HepG2 (cell line): Measurements from ENCODE around the gene TLN1. TPM values are rescaled to one million over a fixed set of nuclear protein-coding genes. Genes with fewer than 3 reads are reported as not detected.

Source experiments
- FOXA3 ChIP-seq: IDR thresholded peaks from 2 replicates; pipeline ENCODE4 v1.6.1; 2016; ENCODE audit warnings: missing genetic modification reagents, missing compliant biosample characterization
- PRDM15 ChIP-seq: sonication (generic); formaldehyde crosslinking; IDR thresholded peaks from 2 replicates; pipeline ENCODE4 v1.4.0; 2020; ENCODE audit warnings: missing genetic modification reagents
- ZNF207 ChIP-seq: fragments of 450-650 bp; IDR thresholded peaks from 2 replicates; pipeline ENCODE4 v1.6.1; 2016; ENCODE audit warnings: antibody characterized with exemption, borderline replicate concordance
- ZNF335 ChIP-seq: sonication (generic); formaldehyde crosslinking; IDR thresholded peaks from 2 replicates; pipeline ENCODE4 v1.4.0; 2020; ENCODE audit warnings: missing genetic modification reagents
- ZNF543 ChIP-seq: sonication (generic); formaldehyde crosslinking; IDR thresholded peaks from 2 replicates; pipeline ENCODE4 v1.4.0; 2020; ENCODE audit warnings: mild to moderate bottlenecking, missing genetic modification reagents
- ZNF589 ChIP-seq: sonication (generic); formaldehyde crosslinking; conservative IDR thresholded peaks from 2 replicates; pipeline ENCODE4 v1.8.0; 2022; ENCODE audit warnings: mild to moderate bottlenecking, moderate library complexity, missing genetic modification reagents
- ZSCAN9 ChIP-seq: IDR thresholded peaks from 2 replicates; pipeline ENCODE4 v1.6.1; 2016; ENCODE audit warnings: borderline replicate concordance
- polyA plus RNA-seq, 8 experiments: library from polyadenylated mRNA; depleted of rRNA in 3 of 8; stranded (reverse) in 7 of 8; unstranded in 1 of 8; fragments of >200 nt; fragmentation: Illumina TruSeq in 4 of 8; extraction: Trizol in 4 of 8; gene quantifications; 2 replicates each; pipeline versions ENCODE4 v1.2.1 to v1.2.3, GENCODE V29; 2011 to 2016; ENCODE audit warnings: low read depth in 4 of 8, missing spikeins in 1 of 8, mixed read lengths in 1 of 8; ENCODE audit not compliant: insufficient read depth in 1 of 8
- total RNA-seq, 5 experiments: library from RNA; depleted of rRNA; stranded (reverse); fragments of >200 nt; fragmentation: Illumina TruSeq; extraction: Trizol; gene quantifications; 2 replicates each; pipeline ENCODE4 v1.2.3, GENCODE V29; 2016; ENCODE audit warnings: low read depth in 1 of 5
- TF ChIP-seq, protein P1 (sequence below): IDR thresholded peaks from 2 replicates; pipeline ENCODE4 v1.6.1; 2016; ENCODE audit warnings: control low read depth
- TF ChIP-seq, protein P2 (sequence below): IDR thresholded peaks from 2 replicates; pipeline ENCODE4 v1.6.1; 2016; ENCODE audit warnings: missing genetic modification reagents, missing compliant biosample characterization
- TF ChIP-seq, protein P3 (sequence below): sonication (generic); formaldehyde crosslinking; IDR thresholded peaks from 2 replicates; pipeline ENCODE4 v1.4.0; 2020; ENCODE audit warnings: missing genetic modification reagents
- TF ChIP-seq, protein P4 (sequence below), 2 experiments: sonication (generic) in 1 of 2; formaldehyde crosslinking in 1 of 2; IDR thresholded peaks; 2 replicates each; pipeline versions ENCODE4 v1.6.1 to v1.9.0; 2014 to 2022; ENCODE audit warnings: antibody characterized with exemption in 1 of 2, borderline replicate concordance in 1 of 2, inconsistent platforms in 1 of 2, low read depth in 1 of 2, missing genetic modification reagents in 1 of 2

Gene TLN1
- total and polyA plus RNA-seq, 2 of the 13 experiments (the other 11 are each of a cell fraction or from before 2014, with no cell fraction given) = 35.2 to 51.8 TPM

DNA sequence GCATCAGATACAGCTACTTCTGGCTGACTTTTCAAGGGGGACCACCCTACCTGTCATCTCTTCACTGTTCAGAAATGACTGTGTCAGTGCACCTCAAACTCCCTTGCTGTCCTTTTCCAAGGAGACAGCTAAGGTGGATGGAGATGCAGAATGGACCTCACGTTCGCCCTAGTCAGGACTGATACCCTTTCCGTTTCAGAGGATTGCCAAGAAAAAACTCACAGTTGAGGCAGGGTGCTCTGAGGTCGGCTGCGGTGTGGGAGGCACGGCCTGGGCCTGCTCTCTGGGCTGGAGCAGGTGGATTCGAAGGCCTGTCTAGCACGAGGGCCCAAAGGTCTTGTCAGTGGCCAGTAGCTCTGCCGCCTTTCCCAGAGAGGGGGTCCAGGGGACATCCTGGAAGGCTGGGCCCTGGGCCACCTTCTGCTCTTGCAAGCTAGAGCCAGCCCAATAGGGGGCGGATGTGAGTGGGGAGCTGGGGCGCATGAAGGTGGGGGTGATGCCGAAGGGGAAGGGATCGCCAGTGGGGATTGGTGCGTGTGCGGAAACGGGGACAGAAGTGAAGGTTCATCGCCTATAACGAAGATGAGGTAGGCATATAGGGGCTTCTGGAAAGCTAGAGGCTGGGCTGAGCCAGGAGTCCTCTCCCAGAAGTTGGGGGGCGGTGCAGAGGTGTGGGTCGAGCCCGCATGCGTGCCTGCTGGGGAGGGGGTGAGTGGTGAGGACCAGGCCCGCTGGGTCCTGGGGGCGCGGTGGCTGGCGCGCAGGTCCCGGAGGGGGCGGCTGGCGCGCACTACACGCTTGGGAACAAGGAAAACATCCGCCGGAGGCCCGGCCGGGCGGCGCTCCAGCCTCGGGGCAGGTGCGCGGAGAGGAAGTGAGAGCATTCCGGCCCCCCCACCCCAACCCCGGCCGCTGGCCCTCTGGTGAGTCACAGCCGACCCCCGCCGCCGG, 24.6 kb upstream of the TLN1 start (continued):
- TF ChIP-seq, protein P1, sequence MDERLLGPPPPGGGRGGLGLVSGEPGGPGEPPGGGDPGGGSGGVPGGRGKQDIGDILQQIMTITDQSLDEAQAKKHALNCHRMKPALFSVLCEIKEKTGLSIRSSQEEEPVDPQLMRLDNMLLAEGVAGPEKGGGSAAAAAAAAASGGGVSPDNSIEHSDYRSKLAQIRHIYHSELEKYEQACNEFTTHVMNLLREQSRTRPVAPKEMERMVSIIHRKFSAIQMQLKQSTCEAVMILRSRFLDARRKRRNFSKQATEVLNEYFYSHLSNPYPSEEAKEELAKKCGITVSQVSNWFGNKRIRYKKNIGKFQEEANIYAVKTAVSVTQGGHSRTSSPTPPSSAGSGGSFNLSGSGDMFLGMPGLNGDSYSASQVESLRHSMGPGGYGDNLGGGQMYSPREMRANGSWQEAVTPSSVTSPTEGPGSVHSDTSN = no peak
- TF ChIP-seq, protein P2, sequence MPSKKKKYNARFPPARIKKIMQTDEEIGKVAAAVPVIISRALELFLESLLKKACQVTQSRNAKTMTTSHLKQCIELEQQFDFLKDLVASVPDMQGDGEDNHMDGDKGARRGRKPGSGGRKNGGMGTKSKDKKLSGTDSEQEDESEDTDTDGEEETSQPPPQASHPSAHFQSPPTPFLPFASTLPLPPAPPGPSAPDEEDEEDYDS (CRISPR knock-in tag) = no peak; the same call in 1 of the 2 replicates
- no peak; the same call in 1 of the 2 replicates for TF ChIP-seq ZNF543 (CRISPR knock-in tag)
- TF ChIP-seq PRDM15 = 0 out of 2 replicates have a peak, but pooled peaks have one; percentile 50
- TF ChIP-seq, protein P3, sequence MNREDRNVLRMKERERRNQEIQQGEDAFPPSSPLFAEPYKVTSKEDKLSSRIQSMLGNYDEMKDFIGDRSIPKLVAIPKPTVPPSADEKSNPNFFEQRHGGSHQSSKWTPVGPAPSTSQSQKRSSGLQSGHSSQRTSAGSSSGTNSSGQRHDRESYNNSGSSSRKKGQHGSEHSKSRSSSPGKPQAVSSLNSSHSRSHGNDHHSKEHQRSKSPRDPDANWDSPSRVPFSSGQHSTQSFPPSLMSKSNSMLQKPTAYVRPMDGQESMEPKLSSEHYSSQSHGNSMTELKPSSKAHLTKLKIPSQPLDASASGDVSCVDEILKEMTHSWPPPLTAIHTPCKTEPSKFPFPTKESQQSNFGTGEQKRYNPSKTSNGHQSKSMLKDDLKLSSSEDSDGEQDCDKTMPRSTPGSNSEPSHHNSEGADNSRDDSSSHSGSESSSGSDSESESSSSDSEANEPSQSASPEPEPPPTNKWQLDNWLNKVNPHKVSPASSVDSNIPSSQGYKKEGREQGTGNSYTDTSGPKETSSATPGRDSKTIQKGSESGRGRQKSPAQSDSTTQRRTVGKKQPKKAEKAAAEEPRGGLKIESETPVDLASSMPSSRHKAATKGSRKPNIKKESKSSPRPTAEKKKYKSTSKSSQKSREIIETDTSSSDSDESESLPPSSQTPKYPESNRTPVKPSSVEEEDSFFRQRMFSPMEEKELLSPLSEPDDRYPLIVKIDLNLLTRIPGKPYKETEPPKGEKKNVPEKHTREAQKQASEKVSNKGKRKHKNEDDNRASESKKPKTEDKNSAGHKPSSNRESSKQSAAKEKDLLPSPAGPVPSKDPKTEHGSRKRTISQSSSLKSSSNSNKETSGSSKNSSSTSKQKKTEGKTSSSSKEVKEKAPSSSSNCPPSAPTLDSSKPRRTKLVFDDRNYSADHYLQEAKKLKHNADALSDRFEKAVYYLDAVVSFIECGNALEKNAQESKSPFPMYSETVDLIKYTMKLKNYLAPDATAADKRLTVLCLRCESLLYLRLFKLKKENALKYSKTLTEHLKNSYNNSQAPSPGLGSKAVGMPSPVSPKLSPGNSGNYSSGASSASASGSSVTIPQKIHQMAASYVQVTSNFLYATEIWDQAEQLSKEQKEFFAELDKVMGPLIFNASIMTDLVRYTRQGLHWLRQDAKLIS (CRISPR knock-in tag) = peak; percentile 72; the same call in 1 of the 2 replicates
- TF ChIP-seq, protein P4, sequence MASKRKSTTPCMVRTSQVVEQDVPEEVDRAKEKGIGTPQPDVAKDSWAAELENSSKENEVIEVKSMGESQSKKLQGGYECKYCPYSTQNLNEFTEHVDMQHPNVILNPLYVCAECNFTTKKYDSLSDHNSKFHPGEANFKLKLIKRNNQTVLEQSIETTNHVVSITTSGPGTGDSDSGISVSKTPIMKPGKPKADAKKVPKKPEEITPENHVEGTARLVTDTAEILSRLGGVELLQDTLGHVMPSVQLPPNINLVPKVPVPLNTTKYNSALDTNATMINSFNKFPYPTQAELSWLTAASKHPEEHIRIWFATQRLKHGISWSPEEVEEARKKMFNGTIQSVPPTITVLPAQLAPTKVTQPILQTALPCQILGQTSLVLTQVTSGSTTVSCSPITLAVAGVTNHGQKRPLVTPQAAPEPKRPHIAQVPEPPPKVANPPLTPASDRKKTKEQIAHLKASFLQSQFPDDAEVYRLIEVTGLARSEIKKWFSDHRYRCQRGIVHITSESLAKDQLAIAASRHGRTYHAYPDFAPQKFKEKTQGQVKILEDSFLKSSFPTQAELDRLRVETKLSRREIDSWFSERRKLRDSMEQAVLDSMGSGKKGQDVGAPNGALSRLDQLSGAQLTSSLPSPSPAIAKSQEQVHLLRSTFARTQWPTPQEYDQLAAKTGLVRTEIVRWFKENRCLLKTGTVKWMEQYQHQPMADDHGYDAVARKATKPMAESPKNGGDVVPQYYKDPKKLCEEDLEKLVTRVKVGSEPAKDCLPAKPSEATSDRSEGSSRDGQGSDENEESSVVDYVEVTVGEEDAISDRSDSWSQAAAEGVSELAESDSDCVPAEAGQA (IDR thresholded peaks at IDR 0.05; ENCODE audit: low read depth) = no peak
- TF ChIP-seq, protein P4 (CRISPR knock-in tag; IDR thresholded peaks at IDR 0.05; ENCODE audit: borderline replicate concordance) = peak; percentile 69; the same call in 1 of the 2 replicates
- no peak for TF ChIP-seq ZNF335 (CRISPR knock-in tag)
- no peak for TF ChIP-seq ZNF207
- TF ChIP-seq ZSCAN9 = no peak
- TF ChIP-seq ZNF589 (CRISPR knock-in tag) = 0 out of 2 replicates have a peak, but pooled peaks have one; percentile 27
- TF ChIP-seq FOXA3 (CRISPR knock-in tag) = no peak; the same call in 1 of the 2 replicates
